HG03025 (cell line): ENCODE measurements around the gene TMEM41A.
"Not testable (repeated sequence)": the region's sequence is repeated elsewhere in the genome, so short reads cannot be mapped to it uniquely, and the experiment has no call there.

ENCODE experiments used
- ATAC-seq: cut with Tn5 transposase; IDR thresholded peaks from one replicate; pipeline ENCODE4 v1.9.1; 2021; ENCODE audit warnings: mild to moderate bottlenecking, moderate library complexity; ENCODE audit not compliant: unreplicated experiment, low FRiP score

Gene TMEM41A

DNA sequence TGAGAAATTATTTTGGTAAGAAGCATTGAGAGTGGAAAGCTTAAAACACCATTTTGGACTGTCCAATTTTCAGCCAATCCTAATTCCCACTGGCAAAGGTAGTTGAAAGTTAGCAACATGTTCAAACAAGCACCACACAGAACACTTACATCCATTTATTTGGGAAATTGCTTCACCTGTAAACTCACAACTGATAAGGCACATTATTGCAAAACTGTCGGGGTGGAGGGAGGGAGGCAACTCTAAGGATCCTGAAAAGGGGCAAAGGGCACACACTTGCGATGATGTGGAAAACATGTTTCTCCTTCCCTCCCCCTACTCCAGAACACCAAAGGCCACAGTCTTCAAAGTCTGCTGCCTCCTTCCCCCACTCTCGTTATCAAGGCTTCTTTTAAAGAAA, 9.4 kb downstream of the TMEM41A start:
- ATAC-seq = no peak

DNA sequence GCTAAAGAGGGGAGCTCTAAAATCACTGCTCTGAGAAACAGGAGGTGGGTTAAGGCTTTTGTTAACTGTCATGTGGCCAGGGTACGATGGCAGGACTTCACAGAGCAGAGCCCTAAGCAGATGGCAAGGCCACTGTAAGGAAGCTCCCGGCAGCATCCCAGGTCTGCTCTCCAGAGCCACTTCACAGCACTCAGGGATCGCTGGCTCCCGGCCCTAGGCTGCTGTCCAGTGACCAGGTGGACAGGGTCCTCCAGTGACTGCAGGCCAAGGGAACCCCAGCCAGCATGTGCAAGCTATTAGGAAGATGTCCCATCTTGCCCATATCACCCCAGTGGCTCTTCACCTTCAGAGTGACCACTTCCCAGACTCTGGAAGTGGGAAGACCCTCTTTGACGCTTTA, 10.4 kb downstream of the TMEM41A start:
- no peak for ATAC-seq

DNA sequence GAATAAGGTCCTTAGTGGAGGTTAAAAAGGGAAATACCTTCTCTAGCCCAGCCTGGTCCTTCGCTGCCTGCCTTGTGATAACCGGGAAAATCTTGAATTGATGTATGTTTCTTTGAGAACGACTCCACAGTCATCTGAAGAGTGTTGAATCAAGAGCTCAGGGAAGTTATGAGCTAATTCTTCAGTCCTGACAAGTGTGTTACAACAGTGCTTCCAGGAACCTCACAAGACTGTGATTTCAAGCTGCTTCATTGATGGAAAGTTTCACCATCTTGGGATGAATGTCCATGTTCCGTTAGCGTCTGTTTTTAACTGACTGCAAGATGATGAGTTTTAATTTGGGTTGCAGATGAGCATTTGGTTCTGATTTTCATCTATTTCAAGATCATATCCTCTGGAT, 12.4 kb downstream of the TMEM41A start:
- no peak for ATAC-seq

DNA sequence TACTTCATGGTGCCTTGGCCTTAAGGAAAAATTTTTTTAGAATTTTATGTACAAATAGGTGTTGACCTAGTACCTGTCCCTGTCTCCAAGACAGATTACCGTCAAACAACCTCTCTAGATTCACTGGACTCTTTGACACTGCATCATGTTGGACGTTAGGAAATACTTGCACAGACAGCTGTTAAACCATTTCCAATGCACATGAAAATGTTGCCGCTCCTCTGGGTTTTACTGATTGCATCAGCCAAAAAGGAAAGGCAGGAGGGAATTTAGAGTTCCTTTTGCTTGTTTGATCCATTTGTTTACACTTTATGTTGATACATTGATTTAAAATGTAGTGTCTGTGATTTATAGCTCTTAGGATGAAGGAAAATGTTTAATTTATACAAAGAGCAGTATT, 14.5 kb downstream of the TMEM41A start:
- no peak for ATAC-seq

DNA sequence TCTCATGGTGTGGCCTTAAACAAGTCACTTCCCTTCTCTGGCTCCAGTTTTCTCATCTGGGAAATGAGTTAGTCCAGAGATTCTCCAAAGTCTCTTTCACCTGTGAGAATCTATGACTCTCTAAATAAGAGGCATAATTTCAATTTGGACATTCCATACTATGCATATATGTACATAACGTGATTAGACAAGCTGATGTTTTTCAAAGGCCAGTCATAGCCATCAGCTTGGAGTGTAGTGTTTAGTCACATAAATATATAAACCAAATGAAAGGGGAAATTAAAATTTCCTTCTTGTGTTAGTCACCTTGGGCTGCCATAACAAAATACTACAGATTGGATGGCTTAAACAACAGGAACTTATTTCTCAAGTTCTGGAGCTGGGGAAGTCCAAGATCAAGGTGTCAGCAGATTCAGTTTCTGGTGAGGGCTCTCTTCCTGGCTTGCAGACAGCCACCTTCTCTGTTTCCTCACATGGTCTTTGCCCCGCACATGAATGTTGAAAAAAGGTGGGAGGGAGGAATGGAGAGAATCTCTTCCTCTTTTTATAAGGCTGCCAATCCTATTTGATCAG, 19.4 kb downstream of the TMEM41A start:
- no peak for ATAC-seq

DNA sequence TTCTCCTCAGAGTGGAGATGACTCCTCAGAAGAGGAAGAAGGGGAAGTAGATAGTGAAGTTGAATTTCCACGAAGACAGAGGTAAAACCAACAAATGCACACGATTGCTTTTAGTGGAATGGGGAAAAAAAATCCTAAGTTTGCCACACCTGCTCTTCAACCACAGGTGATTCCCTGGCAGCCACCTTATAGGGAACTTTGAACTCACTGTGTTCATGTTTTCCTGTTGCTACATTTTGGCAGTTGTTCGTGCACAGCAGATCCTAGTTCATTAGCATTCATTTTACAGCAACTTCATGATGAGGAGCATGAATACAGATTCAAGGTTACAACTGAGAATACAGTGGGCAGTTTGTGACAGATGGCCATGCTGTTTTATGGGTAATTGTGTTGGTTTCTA, 21.5 kb downstream of the TMEM41A start:
- ATAC-seq = no peak

DNA sequence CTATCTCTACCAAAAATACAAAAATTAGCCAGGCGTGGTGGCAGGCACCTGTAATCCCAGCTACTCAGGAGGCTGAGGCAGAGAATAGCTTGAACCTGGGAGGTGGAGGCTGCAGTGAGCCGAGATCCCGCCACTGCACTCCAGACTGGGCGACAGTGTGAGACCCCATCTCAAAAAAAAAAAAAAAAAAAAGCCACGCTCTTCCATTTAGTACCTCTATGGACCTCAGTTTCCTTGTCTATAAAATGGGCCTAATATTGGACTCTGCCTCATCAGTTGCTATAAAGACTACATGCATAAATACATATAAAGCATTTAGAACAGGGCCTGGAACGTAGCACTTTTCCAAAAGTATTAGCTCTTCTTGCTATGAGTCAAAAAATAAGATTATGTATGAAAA, 23.9 kb downstream of the TMEM41A start:
- ATAC-seq = not testable (repeated sequence)

DNA sequence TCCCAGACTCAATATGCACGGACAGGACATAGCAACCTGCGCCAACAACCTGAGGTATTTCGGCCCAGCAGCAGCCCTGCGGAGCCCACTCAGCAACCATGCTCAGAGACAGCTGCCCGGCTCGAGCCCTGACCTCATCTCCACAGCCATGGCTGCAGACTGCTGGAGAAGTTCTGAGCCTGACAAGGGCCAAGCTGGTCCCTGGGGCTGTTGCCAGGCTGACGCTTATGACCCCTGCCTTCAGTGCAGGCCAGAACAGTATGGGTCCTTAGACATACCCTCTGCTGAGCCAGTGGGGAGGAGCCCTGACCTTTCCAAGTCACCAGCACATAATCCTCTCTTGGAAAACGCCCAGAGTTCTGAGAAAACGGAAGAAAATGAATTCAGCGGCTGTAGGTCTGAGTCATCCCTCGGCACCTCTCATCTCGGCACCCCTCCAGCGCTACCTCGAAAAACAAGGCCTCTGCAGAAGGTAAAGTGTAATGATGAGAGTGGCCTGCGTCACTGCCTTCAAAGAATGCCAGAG, 25.5 kb downstream of the TMEM41A start:
- ATAC-seq = no peak

DNA sequence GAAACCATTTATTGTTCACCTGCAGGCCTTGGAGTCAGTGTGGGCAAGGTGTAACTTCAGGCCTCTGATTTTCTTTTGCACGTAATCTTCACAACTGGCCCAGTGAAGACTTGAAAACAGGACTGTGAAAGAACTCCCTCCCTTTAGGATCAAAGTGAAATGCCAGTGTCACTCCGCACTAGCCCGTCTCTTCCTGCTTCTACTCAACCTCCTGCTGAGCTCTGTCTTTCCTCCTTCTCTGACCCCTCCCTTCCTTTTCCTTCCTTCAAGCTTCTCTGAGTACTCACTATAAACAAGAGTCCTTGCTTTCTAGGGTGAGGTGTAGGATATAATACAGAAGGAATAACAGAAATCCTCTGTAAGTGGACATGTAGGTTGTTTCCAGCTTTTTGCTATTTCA, 28.5 kb downstream of the TMEM41A start:
- no peak for ATAC-seq

DNA sequence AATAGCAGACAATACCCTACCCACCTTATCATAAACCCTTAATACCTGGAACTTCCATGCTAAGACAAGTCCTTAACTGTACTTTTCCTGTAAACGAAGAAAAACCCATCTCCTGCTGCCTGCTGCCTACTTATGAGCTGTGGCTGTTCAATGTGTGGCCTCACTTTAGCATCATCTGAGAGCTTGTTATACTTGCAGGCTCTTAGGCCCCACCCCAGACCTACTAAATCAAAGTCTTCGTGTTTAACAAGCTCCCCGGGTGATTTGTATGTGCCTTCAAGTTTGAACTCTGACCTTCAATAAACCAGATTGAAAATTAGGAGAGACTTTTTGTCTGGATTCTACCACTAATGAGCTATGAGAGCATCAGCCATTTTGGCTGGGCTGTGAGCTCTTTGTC, 29.3 kb downstream of the TMEM41A start:
- no peak for ATAC-seq

DNA sequence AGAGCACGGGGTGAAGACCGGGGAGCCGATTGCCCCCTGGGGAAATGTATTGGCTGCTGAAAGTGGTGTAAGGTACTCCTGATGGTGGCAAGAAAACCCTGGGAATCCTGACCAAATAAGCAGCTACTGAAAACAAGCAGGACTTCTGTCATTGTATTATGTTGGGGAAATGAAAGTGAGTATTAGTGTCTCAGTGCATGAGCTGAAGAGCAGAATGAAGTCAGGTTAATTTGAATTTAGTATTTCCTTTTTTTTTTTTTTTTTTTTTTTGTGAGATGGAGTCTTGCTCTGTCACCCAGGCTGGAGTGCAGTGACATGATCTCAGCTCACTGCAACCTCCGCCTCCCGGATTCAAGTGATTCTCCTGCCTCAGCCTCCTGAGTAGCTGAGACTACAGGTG, 32.7 kb downstream of the TMEM41A start:
- ATAC-seq = not testable (repeated sequence)

DNA sequence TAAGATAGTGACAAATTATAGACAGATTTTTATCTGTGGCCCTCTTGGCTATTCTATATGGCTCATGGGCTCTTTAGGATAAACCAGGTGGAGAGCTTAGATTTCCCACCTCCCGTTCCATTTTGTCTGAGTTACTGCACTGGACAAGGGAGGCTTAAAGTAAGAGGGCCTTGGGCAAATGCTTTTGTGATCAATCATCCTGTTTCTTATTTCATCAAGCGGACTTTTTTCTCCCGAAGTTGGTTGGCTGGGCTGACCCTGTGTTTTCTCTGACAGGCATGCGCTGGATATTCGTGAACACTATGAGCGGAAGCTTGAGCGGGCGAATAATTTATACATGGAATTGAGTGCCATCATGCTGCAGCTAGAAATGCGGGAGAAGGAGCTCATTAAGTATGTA, 33.4 kb downstream of the TMEM41A start:
- no peak for ATAC-seq

DNA sequence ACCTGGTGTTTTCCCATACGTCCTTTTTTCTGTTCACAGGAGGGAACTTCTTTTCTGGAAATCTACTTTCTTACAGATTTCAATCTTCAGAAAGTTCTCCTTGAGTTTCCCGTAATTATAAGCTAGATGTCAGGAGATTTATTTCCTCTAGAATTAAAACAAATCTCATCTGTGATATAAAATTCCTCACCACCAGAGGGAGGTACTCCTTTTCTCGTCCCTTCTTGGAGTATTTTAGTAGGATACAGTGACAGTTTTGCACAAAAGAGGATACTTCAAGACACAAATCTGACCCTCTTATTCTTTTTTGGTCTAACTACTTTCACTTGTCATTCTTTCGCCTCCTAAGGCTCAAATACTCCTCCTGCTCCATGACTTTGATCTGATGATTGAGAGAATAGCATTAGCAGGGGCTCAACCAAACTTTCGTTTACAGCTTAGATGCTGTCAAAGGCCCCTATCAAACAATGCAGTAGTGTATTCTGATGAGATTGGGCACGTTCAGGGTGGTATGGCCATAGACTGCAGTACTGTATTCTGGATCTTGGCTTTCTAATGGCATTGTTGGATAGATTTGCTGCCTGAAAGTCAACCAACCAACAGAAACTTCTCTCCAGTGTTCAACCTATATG, 38.0 kb downstream of the TMEM41A start:
- ATAC-seq = no peak

DNA sequence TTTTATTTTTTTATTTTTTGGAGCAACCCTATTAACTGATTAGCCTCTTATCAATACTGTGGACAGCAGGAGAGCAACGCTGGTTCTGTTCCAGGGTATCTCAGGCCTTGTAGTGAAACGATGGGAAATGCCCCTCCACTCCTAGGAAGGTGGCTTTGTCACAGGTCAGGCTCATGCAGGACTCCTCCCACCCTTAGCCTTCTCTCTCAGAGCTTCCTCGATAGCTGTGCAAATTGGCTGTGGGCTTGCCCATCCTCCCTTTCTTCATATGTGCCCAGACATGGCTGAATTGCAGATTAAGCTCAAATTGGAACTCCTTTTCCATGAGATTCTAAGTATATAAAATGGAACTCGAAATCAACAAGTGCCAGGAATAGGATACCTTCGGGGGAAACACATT, 38.5 kb downstream of the TMEM41A start:
- ATAC-seq = no peak

DNA sequence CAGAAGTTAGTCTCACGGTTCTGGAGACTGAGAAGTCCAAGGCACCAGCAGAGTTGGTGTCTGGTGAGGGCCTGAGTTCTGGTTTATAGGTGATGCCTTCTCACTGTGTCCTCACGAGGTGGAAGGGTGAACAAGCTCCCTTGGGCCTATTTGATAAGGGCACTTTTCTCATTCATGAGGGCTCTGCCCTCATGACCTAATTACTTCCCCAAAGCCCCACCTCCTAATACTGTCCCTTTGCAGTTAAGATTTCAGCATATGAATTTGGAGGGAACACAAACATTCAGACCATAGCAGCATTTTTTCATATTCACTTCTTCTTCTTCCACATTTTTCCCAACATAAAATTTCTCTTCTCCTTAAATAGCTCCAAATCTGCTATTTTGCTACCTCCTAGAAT, 41.5 kb downstream of the TMEM41A start:
- ATAC-seq = no peak

DNA sequence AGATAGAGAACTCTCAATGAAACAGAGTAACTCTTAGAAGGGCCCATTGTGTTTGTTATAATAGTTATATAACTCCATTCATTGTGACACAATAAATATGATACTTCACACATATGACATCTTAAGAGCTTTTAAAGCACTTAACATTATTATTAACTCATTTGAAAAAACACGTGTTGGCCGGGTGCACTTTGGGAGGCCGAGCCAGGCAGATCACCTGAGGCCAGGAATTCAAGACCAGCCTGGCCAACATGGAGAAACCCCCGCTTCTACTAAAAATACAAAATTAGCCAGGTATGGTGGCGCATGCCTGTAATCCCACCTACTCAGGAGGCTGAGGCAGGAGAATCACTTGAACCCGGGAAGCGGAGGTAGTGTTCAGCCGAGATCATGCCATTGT, 47.4 kb downstream of the TMEM41A start:
- not testable (repeated sequence) for ATAC-seq

DNA sequence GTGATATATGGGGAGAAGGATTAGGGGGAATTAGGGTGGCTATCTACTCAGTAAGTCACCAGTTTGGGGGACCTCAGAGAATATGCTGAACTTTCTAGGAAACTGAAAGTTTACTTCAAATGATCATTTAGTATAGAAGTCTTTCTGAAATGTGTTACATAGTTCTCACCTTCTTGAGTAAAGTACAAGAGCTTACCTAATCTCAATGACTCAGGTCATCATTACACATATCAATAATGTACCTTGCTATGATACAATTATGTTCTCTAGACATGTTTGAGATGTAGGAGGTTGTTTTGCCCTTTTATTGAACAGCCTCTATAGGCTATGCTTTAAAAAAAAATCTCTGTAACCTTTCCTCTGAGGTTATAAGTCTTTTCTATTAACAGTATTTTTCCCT, 50.7 kb downstream of the TMEM41A start:
- no peak for ATAC-seq

DNA sequence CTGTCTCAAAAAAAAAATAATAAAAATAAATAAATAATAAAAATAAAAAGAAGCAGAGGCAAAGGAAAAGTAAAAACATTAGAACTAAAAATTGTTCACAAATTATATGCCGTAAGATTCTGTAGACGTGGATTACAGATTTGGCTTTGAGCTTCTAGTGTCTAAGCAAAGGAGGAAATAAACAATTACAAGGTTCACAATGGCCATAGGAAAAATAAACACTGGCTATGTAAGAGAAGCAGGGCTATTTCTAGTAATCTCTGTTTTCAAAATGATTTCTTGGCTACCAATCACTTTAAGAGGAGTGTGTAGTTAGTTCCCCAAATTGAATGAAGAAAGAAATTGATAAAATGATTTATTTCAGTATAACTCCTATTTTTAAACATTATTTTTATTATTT, 54.5 kb downstream of the TMEM41A start:
- no peak for ATAC-seq

DNA sequence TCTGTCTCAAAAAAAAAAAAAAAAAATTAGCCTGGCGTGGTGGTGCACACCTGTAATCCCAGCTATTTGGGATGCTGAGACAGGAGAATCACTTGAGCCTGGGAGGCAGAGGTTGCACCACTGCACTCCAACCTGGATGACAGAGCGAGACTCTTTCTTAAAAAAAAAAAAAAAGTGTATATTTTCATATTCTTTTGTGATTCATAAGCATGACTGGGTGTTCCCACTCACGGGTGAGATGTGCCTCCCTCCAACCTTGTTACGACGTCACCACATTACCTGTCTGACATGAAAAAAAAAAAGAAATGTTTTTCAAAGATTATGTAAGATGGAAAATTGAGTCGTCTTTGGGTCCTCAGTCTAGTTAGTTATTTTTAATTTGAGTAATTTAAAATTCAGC, 56.8 kb downstream of the TMEM41A start:
- ATAC-seq = no peak

DNA sequence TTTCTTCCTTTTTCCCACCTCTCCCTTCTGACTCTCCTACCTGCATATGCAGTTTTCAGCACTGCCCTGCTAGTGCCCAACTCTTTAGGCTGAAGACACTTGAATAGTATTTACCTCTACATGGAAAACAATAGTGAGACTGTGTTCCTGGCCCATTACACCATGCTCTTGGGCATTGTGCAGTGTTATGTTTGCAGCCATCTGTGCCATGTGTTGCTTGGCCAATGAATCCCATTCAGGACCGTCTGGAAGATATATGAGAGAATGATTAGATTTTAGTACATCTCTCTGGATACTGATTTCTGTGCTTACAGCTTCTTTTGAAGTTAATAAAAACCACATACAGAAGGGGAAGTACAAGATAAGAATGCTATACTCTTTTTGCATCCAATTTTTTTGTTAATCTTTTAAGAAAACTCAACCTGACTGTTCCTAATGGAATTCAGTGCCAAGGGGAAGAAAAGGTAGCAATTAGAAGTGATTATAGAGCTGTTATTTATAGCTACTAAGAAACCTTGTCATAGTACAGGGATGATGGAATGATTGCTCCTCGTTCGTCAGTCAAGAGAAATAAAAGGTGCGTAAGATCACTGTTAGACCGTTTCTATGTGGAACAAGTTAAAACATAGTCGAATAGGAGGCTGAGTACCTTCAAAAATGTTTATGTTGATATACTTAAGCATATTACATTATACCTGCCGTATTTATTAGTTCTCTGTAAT, 58.9 kb downstream of the TMEM41A start:
- ATAC-seq = no peak
